CD8-positive, alpha-beta memory T cell (primary cell): ENCODE results near the gene FDXR. TPM values are rescaled to one million over a fixed set of nuclear protein-coding genes. Genes with fewer than 3 reads are reported as not detected.

Source experiments
- CTCF ChIA-PET: fragments of 350-600 bp; sonication (Branson Sonifier 250); formaldehyde crosslinking; loops from one replicate; lab custom pipeline; 2021; ENCODE audit warnings: antibody characterized with exemption; lab: Charles Lee
- POLR2A ChIA-PET: fragments of 350-600 bp; sonication (Branson Sonifier 250); formaldehyde crosslinking; loops from one replicate; lab custom pipeline; 2021; ENCODE audit warnings: antibody characterized with exemption; lab: Charles Lee
- DNase-seq, 5 donors: peaks; one replicate each; pipeline versions ENCODE4 v3.0.0 to v3.0.0-alpha.2; 2020 to 2022; ENCODE audit warnings: mixed read lengths in 1 of 5
- H3K27ac ChIP-seq: one replicate; pipeline ENCODE4 v1.7.0; 2013; ENCODE audit warnings: low read depth, mild to moderate bottlenecking, low read length, moderate library complexity
- H3K27me3 ChIP-seq: 2 replicates; pipeline ENCODE4 v1.7.0; 2013; ENCODE audit warnings: low read length, mild to moderate bottlenecking; ENCODE audit not compliant: insufficient read depth, poor library complexity, severe bottlenecking
- H3K36me3 ChIP-seq: 2 replicates; pipeline ENCODE4 v1.7.0; 2013; ENCODE audit warnings: mild to moderate bottlenecking, low read length, moderate library complexity; ENCODE audit not compliant: insufficient read depth
- H3K4me1 ChIP-seq: 2 replicates; pipeline ENCODE4 v1.7.0; 2013; ENCODE audit warnings: mild to moderate bottlenecking, low read length, moderate library complexity; ENCODE audit not compliant: insufficient read depth
- H3K4me3 ChIP-seq: 2 replicates; pipeline ENCODE4 v1.7.0; 2013; ENCODE audit warnings: mild to moderate bottlenecking, low read length
- H3K9me3 ChIP-seq: 2 replicates; pipeline ENCODE4 v1.7.0; 2013; ENCODE audit warnings: mild to moderate bottlenecking, low read length
- H3K27ac Mint-ChIP-seq, 8 donors: one replicate each; pipeline ENCODE4 v1.8.0; 2020 to 2021; ENCODE audit warnings: mixed read lengths in 8 of 8, mild to moderate bottlenecking in 6 of 8, inconsistent platforms in 3 of 8, moderate library complexity in 3 of 8
- H3K27me3 Mint-ChIP-seq, 2 donors: one replicate each; pipeline ENCODE4 v1.8.0; 2020 to 2021; ENCODE audit warnings: mixed read lengths in 2 of 2, mild to moderate bottlenecking in 1 of 2, moderate library complexity in 1 of 2
- H3K36me3 Mint-ChIP-seq, 3 donors: one replicate each; pipeline ENCODE4 v1.8.0; 2020 to 2021; ENCODE audit warnings: mixed read lengths in 3 of 3, inconsistent platforms in 1 of 3, mild to moderate bottlenecking in 1 of 3
- H3K4me1 Mint-ChIP-seq, 3 donors: one replicate each; pipeline ENCODE4 v1.8.0; 2020 to 2021; ENCODE audit warnings: mixed read lengths in 3 of 3, inconsistent platforms in 1 of 3, mild to moderate bottlenecking in 1 of 3
- H3K4me3 Mint-ChIP-seq, 7 donors: one replicate each; pipeline ENCODE4 v1.8.0; 2020 to 2021; ENCODE audit warnings: mixed read lengths in 7 of 7, mild to moderate bottlenecking in 6 of 7, moderate library complexity in 4 of 7, inconsistent platforms in 2 of 7
- H3K9me3 Mint-ChIP-seq, 5 donors: one replicate each; pipeline ENCODE4 v1.8.0; 2020 to 2022; ENCODE audit warnings: mixed read lengths in 5 of 5, mild to moderate bottlenecking in 3 of 5, moderate library complexity in 2 of 5, inconsistent platforms in 1 of 5
- polyA plus RNA-seq: library from polyadenylated mRNA; unstranded; fragments of 300-500 nt; fragmentation: Illumina TruSeq; gene quantifications from one replicate; pipeline ENCODE4 v1.2.3, GENCODE V29; 2021
- total RNA-seq, 2 experiments: library from RNA; stranded (reverse); gene quantifications; one replicate each; pipeline ENCODE4 v1.2.3, GENCODE V29; 2021

Gene FDXR, protein sequence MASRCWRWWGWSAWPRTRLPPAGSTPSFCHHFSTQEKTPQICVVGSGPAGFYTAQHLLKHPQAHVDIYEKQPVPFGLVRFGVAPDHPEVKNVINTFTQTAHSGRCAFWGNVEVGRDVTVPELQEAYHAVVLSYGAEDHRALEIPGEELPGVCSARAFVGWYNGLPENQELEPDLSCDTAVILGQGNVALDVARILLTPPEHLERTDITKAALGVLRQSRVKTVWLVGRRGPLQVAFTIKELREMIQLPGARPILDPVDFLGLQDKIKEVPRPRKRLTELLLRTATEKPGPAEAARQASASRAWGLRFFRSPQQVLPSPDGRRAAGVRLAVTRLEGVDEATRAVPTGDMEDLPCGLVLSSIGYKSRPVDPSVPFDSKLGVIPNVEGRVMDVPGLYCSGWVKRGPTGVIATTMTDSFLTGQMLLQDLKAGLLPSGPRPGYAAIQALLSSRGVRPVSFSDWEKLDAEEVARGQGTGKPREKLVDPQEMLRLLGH
- 10 to 100 TPM; 32.9 to 33.3 TPM for total RNA-seq
- polyA plus RNA-seq: 6.4 TPM

DNA sequence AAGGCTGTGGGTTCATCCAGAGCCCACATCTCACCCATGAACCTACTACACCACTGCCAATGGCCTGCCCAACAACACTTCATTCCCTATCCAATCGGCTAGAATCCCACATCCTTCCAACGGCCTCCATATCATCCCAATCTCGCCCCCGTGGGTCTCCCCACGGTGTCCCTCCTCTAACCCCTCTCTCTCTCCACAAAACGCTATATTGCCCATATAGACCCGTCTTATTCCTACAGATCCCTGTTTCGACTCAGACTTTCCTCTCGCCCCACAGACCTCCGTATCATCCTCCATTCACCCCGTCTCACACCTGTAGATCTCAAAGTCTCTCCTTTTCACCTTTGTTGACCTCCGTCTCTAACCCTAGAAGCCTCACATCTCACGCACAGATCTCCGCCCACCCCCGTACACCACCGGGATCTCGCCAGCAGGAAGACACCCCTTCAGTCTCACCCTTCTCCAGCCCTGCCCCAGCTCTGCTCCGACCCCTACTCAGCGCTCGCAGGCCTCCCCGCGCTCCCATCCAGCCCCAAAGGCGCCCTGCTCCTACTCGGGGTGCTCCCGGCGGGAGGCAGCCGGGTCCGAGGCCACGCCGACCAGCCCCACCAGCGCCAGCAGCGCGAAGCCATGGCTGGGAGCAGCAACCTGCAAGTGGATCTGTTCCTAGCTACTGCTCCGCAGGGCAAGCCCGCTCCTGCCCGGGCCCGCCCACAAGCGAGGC is at the start of gene FDXR:
FDXR (minus strand) TSS at position 682 of the 724 bp plus-strand sequence; CDS start at position 632, 50 bp downstream.
- H3K4me1 ChIP-seq: peaks cover 10% of the 10 kb centered on the region
- peak within 1 kb of the TSS; percentile 96 for H3K27ac ChIP-seq
- H3K36me3 ChIP-seq: no peaks in the 10 kb centered on the region
- Mint-ChIP-seq H3K36me3 (peaks cover 0 to 4% (median 1%) of the 10 kb centered on the region in 3 donors), H3K4me3 (peak within 1 kb of the TSS; percentile 82 to 97 (median 93)), H3K27ac (peak within 1 kb of the TSS; percentile 91 to 99 (median 97)), H3K27me3 (no peaks in the 10 kb centered on the region), H3K4me1 (peaks cover 18 to 23% (median 22%) of the 10 kb centered on the region in 3 donors), H3K9me3 (no peaks in the 10 kb centered on the region)
- no peak for DNase-seq
- no peaks in the 10 kb centered on the region for H3K9me3 ChIP-seq
- CTCF ChIA-PET: interaction anchor here (0.9 to 1.0 kb wide), 4 partner anchors 10 to 135 kb away, joined by 3 to 6 read pairs (median 3); partner anchors contain the start of gene RAB37
- peak within 1 kb of the TSS; percentile 98 for H3K4me3 ChIP-seq
- POLR2A ChIA-PET: interaction anchor here (0.5 to 2.2 kb wide), 11 partner anchors 20 to 988 kb away, joined by 3 to 10 read pairs (median 5); partner anchors contain the start of genes GRB2, MIF4GD and SLC25A19
- no peaks in the 10 kb centered on the region for H3K27me3 ChIP-seq

DNA sequence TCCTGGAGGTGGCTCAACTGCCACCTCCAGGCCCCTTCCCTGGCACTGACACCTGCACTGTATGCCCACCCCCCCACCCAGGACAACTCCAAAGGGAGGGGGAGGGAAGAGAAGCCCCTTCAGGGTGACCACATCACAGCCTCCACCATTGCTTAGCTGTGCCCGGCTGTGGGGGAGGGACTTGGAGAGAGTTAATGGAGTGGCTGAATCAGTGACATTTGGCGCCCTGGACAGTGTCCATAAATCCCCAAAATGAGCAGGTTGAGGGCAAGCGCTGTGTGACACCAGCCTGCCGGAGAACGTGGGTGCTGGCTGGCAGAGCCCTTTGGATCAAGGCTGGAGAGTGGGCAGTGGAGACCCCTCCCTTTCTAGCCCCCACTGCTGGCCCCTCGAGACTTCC is 49.4 kb upstream of the FDXR start:
- no peaks in the 10 kb centered on the region for H3K36me3 ChIP-seq
- peaks cover 33% of the 10 kb centered on the region for H3K27me3 ChIP-seq
- no peaks in the 10 kb centered on the region for H3K9me3 ChIP-seq
- Mint-ChIP-seq H3K4me1 (peaks cover 0 to 27% (median 5%) of the 10 kb centered on the region in 3 donors), H3K27ac (no peak overlapping the region), H3K9me3 (no peaks in the 10 kb centered on the region), H3K27me3 (peaks cover 34 to 64% of the 10 kb centered on the region in 2 donors), H3K36me3 (no peaks in the 10 kb centered on the region), H3K4me3 (peak overlapping the region in 4 of 7 donors; percentile 7 to 81 (median 58))
- CTCF ChIA-PET: no interaction called here
- peaks cover 9% of the 10 kb centered on the region for H3K4me1 ChIP-seq
- H3K27ac ChIP-seq: no peak overlapping the region
- no peak for DNase-seq
- H3K4me3 ChIP-seq: no peak overlapping the region
- POLR2A ChIA-PET: no interaction called here

DNA sequence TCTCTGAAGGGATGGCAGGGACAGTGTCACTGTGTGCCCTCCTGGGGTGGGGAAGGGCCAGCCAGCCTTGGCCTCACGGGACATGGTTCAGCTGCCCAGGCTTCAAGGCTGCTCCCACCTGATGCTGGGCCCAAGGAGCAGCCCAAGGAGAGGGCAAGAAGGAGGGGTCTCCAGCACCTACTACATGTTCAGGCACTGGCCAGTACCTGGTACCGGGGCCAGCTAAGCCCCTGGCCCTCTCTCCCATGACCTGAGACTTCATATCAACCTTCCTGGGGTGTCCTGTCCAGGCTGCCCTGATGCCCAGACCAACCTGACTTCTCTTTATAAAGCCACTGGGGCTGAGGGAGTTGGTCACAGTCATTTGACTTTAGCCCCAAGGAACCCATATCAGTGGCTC is 49.0 kb upstream of the FDXR start:
- Histone ChIP-seq H3K4me3 (no peak overlapping the region), H3K27me3 (peaks cover 33% of the 10 kb centered on the region), H3K9me3 (no peaks in the 10 kb centered on the region), H3K4me1 (peaks cover 9% of the 10 kb centered on the region), H3K36me3 (no peaks in the 10 kb centered on the region), H3K27ac (no peak overlapping the region)
- ChIA-PET CTCF (interaction anchor here (3.5 kb wide), 1 partner anchor 36 kb away, joined by 14 read pairs; no protein-coding TSS in a partner anchor), POLR2A (no interaction called here)
- Mint-ChIP-seq H3K27me3 (peaks cover 35 to 68% of the 10 kb centered on the region in 2 donors), H3K4me3 (no peak overlapping the region), H3K27ac (no peak overlapping the region), H3K4me1 (peaks cover 0 to 27% (median 5%) of the 10 kb centered on the region in 3 donors), H3K9me3 (no peaks in the 10 kb centered on the region), H3K36me3 (no peaks in the 10 kb centered on the region)
- DNase-seq: no peak

DNA sequence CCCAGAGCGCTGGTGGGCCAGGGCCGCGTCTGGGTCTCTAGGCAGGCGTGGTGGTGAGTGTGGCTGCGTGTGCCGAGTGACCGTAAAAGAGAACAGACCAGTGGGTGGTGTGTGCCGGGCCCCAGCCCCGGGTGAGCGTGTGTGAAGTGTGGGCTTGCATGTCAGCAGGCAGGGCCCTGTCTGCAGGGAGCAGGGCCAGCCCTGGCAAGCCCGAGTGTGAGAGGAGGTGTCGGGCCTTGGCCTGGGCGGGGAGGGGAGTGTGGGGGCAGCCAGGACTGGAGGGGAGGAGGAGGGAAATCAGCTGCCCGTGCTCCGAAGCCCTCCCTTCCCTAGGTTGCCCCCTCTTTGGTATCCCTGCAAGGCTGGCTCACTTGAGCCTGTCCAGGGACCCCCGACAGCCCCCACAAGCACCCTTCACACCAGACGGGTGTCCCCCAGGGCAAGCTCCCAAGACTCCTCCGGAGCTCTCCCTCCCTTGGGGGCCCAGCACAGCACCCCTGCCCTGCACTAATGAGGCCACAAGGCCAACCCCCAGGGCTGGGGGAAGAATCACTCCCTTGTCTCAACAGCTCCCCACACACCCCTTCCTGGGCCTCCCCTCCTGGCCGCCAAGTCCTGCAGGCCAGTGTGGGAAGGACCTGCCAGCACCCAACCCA is 48.4 kb upstream of the FDXR start:
- no peak for DNase-seq
- Histone ChIP-seq H3K4me3 (no peak overlapping the region), H3K4me1 (peaks cover 9% of the 10 kb centered on the region), H3K9me3 (no peaks in the 10 kb centered on the region), H3K27me3 (peaks cover 33% of the 10 kb centered on the region), H3K27ac (no peak overlapping the region), H3K36me3 (no peaks in the 10 kb centered on the region)
- Mint-ChIP-seq H3K36me3 (no peaks in the 10 kb centered on the region), H3K9me3 (no peaks in the 10 kb centered on the region), H3K4me1 (peaks cover 0 to 27% (median 5%) of the 10 kb centered on the region in 3 donors), H3K27ac (no peak overlapping the region), H3K4me3 (no peak overlapping the region), H3K27me3 (peaks cover 34 to 66% of the 10 kb centered on the region in 2 donors)
- ChIA-PET CTCF (interaction anchor here (3.5 kb wide), 1 partner anchor 37 kb away, joined by 14 read pairs; no protein-coding TSS in a partner anchor), POLR2A (no interaction called here)

DNA sequence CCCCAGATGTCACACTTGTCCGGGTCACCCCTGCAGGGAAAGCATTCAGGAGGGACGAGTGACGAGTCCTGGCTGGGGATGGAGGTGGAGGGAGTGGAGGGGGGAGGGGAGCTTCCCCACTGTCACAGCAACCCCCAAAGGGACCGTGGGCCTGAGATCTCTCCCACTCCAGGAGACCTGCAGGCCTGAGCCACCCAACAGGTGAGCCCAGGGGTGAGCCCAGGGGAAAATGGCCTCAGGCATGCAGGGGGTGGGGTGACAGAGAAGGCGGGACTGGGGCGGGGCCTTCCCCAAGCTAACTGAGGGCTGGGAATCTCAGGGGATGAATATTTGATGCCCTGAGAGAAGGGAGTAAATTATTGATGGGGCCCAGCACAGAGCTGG is 47.8 kb upstream of the FDXR start:
- ChIA-PET CTCF (interaction anchor here (3.5 kb wide), 1 partner anchor 38 kb away, joined by 14 read pairs; no protein-coding TSS in a partner anchor), POLR2A (no interaction called here)
- no peak overlapping the region for H3K27ac ChIP-seq
- Mint-ChIP-seq H3K27ac (no peak overlapping the region), H3K36me3 (no peaks in the 10 kb centered on the region), H3K4me3 (no peak overlapping the region), H3K27me3 (peaks cover 30 to 64% of the 10 kb centered on the region in 2 donors), H3K4me1 (peaks cover 0 to 27% (median 5%) of the 10 kb centered on the region in 3 donors), H3K9me3 (no peaks in the 10 kb centered on the region)
- no peaks in the 10 kb centered on the region for H3K9me3 ChIP-seq
- DNase-seq: no peak
- H3K36me3 ChIP-seq: no peaks in the 10 kb centered on the region
- H3K4me1 ChIP-seq: peaks cover 9% of the 10 kb centered on the region
- no peak overlapping the region for H3K4me3 ChIP-seq
- H3K27me3 ChIP-seq: peaks cover 31% of the 10 kb centered on the region

DNA sequence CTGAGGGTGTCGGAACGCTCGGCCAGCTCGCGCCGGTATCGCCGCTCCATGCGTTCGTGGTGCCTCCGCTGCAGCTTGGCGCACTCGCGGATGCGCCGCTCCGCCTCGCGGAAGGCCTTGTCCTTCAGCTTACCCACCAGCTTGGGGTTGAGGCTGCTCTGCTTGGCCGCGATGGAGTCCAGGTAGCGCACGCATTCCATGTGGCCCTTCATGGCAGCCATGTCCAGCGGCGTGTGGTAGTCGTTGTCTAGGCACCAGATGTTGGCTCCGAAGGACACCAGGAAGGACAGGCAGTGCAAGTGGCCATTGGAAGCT is 47.5 kb upstream of the FDXR start:
- POLR2A ChIA-PET: no interaction called here
- H3K9me3 Mint-ChIP-seq: no peaks in the 10 kb centered on the region

DNA sequence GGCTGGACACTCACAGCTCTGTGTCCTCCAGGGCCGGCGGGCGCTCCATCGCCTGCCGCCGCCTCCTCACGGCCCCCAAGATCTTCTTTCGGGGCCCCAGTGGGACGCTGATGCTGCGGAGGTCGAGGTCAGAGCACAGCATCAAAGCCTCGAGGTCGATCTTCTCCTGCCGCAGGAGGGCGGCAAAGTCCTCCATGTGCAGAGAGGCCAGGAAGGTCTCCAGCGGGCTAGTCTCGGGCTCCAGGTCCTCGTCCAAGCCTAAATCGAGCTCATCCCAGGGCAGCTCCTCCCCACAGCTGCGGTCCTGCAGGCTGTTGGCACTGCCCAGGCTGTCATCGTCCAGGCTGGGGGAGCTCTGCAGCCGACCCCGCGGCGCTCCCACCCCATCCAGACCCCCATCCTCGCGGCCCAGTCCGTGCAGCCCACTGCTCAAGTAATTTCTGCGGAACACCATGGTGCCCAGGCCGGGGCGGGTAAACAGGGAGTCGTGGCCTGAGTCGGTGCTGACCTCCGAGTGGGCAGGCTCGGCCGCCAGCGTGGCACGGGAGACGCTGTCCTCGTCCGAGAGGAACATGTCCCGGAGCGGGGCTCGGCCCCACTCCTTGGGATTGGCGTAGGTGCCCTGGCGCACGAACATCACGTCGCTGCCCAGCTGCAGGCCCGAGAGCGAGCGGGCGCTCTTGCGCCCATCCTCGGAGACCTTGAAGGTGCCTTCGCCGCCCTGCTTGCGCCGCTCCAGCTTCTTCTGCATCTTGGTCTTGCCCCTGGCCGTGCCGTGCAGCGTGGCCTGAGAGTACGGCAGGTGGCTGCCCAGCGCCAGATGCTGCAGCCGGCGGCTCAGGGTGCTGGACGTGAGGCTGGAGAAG is 46.9 kb upstream of the FDXR start:
- Histone ChIP-seq H3K4me3 (no peak overlapping the region), H3K36me3 (no peaks in the 10 kb centered on the region), H3K27me3 (peaks cover 22% of the 10 kb centered on the region), H3K9me3 (no peaks in the 10 kb centered on the region), H3K27ac (no peak overlapping the region), H3K4me1 (peaks cover 9% of the 10 kb centered on the region)
- Mint-ChIP-seq H3K27ac (no peak overlapping the region), H3K4me3 (no peak overlapping the region), H3K9me3 (no peaks in the 10 kb centered on the region), H3K4me1 (peaks cover 0 to 24% (median 3%) of the 10 kb centered on the region in 3 donors), H3K27me3 (peaks cover 22 to 55% of the 10 kb centered on the region in 2 donors), H3K36me3 (no peaks in the 10 kb centered on the region)
- DNase-seq: no peak
- ChIA-PET CTCF (interaction anchor here (3.5 kb wide), 1 partner anchor 38 kb away, joined by 14 read pairs; no protein-coding TSS in a partner anchor), POLR2A (no interaction called here)

More for the DNA sequence above, 47.5 kb upstream of the FDXR start:
- no peaks in the 10 kb centered on the region for H3K36me3 Mint-ChIP-seq
- peaks cover 26 to 61% of the 10 kb centered on the region in 2 donors for H3K27me3 Mint-ChIP-seq
- Histone ChIP-seq H3K4me3 (no peak overlapping the region), H3K27ac (no peak overlapping the region), H3K36me3 (no peaks in the 10 kb centered on the region), H3K27me3 (peaks cover 28% of the 10 kb centered on the region), H3K9me3 (no peaks in the 10 kb centered on the region), H3K4me1 (peaks cover 9% of the 10 kb centered on the region)
- H3K4me3 Mint-ChIP-seq: no peak overlapping the region
- DNase-seq: no peak
- CTCF ChIA-PET: interaction anchor here (3.5 kb wide), 1 partner anchor 38 kb away, joined by 14 read pairs; no protein-coding TSS in a partner anchor
- no peak overlapping the region for H3K27ac Mint-ChIP-seq
- H3K4me1 Mint-ChIP-seq: peaks cover 0 to 27% (median 3%) of the 10 kb centered on the region in 3 donors
